ENCODE measurements around the gene KLHL7. TPM values are rescaled to one million over a fixed set of nuclear protein-coding genes. Genes with fewer than 3 reads are reported as not detected.
"Not testable (repeated sequence)": the region's sequence is repeated elsewhere in the genome, so short reads cannot be mapped to it uniquely, and the experiment has no call there.

The KLHL7 gene
- total and polyA plus RNA-seq, 12 donors = 27.1 to 159 (median 138) TPM

DNA sequence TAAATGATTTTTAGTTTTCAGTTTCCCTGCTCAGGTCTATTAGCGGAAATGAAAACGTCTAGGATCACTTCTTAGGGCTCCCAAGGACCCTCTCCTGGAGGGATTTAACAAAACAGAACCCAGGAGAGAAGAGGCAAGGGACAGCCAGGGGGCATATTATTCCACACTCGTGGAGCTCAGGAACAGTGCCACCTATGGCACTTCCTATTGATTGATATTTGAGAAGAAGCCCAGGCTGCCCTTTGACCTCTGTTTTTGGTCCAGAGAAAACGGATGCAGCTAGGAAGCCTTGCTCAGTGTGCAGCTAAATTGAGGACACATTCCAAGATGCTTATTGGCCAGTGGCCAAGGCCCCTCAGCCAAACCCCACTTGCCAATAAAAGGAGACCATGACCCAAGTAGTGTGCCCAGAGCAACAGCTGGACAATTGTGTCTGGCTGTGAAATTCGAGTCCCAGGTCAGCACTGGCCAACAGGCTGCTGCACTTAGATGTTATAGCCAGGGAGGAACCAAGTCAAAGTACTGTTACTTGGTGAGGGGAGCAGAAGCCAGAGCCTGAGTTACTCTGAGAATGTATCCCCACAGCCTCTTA lies 117.0 kb downstream of the KLHL7 start:
- no peak for ATAC-seq
- TF ChIP-seq, protein P1, sequence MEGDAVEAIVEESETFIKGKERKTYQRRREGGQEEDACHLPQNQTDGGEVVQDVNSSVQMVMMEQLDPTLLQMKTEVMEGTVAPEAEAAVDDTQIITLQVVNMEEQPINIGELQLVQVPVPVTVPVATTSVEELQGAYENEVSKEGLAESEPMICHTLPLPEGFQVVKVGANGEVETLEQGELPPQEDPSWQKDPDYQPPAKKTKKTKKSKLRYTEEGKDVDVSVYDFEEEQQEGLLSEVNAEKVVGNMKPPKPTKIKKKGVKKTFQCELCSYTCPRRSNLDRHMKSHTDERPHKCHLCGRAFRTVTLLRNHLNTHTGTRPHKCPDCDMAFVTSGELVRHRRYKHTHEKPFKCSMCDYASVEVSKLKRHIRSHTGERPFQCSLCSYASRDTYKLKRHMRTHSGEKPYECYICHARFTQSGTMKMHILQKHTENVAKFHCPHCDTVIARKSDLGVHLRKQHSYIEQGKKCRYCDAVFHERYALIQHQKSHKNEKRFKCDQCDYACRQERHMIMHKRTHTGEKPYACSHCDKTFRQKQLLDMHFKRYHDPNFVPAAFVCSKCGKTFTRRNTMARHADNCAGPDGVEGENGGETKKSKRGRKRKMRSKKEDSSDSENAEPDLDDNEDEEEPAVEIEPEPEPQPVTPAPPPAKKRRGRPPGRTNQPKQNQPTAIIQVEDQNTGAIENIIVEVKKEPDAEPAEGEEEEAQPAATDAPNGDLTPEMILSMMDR (IDR thresholded peaks at IDR 0.05) = no peak
- Histone ChIP-seq H3K36me3 (no peaks in the 10 kb centered on the region), H3K4me1 (no peaks in the 10 kb centered on the region), H3K27ac (no peak overlapping the region), H3K9me3 (no peaks in the 10 kb centered on the region), H3K27me3 (no peaks in the 10 kb centered on the region), H3K4me3 (no peak overlapping the region)
- intact Hi-C loops (cut with DNase I) = no loop called here
- 47 to 52% methylated on average over 5 of the region's 5 CpGs for WGBS, 2 donors
- no peak for DNase-seq

- H3K4me3 ChIP-seq; H3K9me3 ChIP-seq; H3K36me3 ChIP-seq; intact Hi-C loops (cut with DNase I); ATAC-seq; H3K4me1 ChIP-seq; H3K27ac ChIP-seq; H3K27me3 ChIP-seq; DNase-seq: not testable (repeated sequence)
- 82% methylated on average over 4 of the region's 4 CpGs for WGBS, 2 donors
These were observed 118.8 kb downstream of the KLHL7 start for GRCh38 chr7:23224364-23224763.

DNA sequence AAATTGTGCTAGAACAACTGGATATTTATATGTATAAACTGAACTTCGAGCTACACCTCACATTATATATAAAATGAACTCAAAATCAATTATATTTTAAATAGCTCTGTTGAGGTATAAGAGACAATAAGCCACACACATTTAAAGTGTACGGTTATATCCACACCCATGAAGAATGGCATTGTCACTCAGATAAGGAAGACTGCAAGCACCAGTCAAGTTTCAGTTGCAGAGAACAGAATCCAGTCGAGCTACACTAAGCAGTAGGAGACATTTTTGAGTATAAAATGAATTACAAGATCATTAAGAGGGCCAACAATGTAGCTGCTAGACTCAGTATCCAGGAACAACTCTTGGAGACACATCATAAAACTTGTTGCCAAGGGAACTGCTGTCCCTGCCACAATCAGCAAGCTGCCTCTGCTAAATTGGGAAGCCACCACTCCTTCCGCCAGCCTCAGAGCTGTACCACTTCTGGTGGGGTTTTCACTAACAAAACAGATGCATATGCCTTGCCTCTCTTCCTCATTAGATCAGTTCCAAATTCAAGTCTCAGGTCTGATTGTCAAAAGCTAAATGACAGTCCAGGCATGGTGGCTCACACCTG lies 121.4 kb downstream of the KLHL7 start:
- peak in 1 of 8 donors; percentile 22 for ATAC-seq
- H3K4me3 ChIP-seq = no peak overlapping the region
- H3K4me1 ChIP-seq = no peaks in the 10 kb centered on the region
- DNase-seq = no peak
- TF ChIP-seq, protein P1 (IDR thresholded peaks at IDR 0.05) = no peak
- H3K27me3 ChIP-seq = no peaks in the 10 kb centered on the region
- intact Hi-C loops (cut with DNase I) = no loop called here
- peaks cover 0 to 8% (median 0%) of the 10 kb centered on the region in 11 donors for H3K9me3 ChIP-seq
- H3K36me3 ChIP-seq = no peaks in the 10 kb centered on the region
- no peak overlapping the region for H3K27ac ChIP-seq
- WGBS, 2 donors = 62 to 69% methylated on average over 4 of the region's 4 CpGs

Other genes with a start within 250 kb of the KLHL7 start
- 10 to 100 TPM; 26.2 to 39.6 (median 34.5) TPM for gene HYCC1, start 91.7 kb upstream of the KLHL7 start, total RNA-seq
- gene HYCC1, start 91.7 kb upstream of the KLHL7 start, polyA plus RNA-seq = 1 to 10 TPM; 5.9 to 7.8 TPM
- gene NUP42, start 76.3 kb downstream of the KLHL7 start, total RNA-seq = 10 to 100 TPM; 14.7 to 25.1 (median 19.7) TPM
- gene NUP42, start 76.3 kb downstream of the KLHL7 start, polyA plus RNA-seq = 10 to 100 TPM; 21.8 to 26.1 TPM
- gene GPNMB, start 141.0 kb downstream of the KLHL7 start, total RNA-seq = 100 to 1,000 TPM; 157 to 612 (median 228) TPM
- 100 to 1,000 TPM in 1 of 2 donors, 10 to 100 TPM in 1; 49.6 to 200 TPM for gene GPNMB, start 141.0 kb downstream of the KLHL7 start, polyA plus RNA-seq
- 100 to 1,000 TPM in 5 of 10 donors, 10 to 100 TPM in 5; 92.2 to 132 (median 99.3) TPM for gene MALSU1, start 193.6 kb downstream of the KLHL7 start, total RNA-seq
- 100 to 1,000 TPM in 1 of 2 donors, 10 to 100 TPM in 1; 21.4 to 115 TPM for gene MALSU1, start 193.6 kb downstream of the KLHL7 start, polyA plus RNA-seq